Measurements from ENCODE around the gene TRAPPC12.
"Not testable (repeated sequence)": the region's sequence is repeated elsewhere in the genome, so short reads cannot be mapped to it uniquely, and the experiment has no call there.

TRAPPC12 gene

GRCh38 chr2:3368261-3368722 is 11.2 kb upstream of the TRAPPC12 start:
- H3K27me3 ChIP-seq (ENCODE audit: control insufficient read depth in 1 of 2, insufficient read depth in 2 of 2, low read length in 2 of 2): no peaks in the 10 kb centered on the region
- no peaks in the 10 kb centered on the region for H3K9me3 ChIP-seq (ENCODE audit: control insufficient read depth in 1 of 2, low read length in 2 of 2)
- H3K9ac ChIP-seq (ENCODE audit: low read depth in 1 of 2, low read length in 2 of 2): no peak overlapping the region
- no peak overlapping the region for H3K27ac ChIP-seq (ENCODE audit: low read depth, low read length)
- H3K4me3 ChIP-seq (ENCODE audit: low read depth in 1 of 2, low read length in 2 of 2): no peak overlapping the region
- no peaks in the 10 kb centered on the region for H3K4me1 ChIP-seq (ENCODE audit: control insufficient read depth in 1 of 2, insufficient read depth in 2 of 2, low read length in 2 of 2)
- H3K36me3 ChIP-seq (ENCODE audit: control insufficient read depth in 1 of 2, insufficient read depth in 2 of 2, low read length in 2 of 2): no peaks in the 10 kb centered on the region

GRCh38 chr2:3369340-3370181 is 9.9 kb upstream of the TRAPPC12 start:
- not testable (repeated sequence) for H3K9ac ChIP-seq (ENCODE audit: low read depth in 1 of 2, low read length in 2 of 2); H3K4me3 ChIP-seq (ENCODE audit: low read depth in 1 of 2, low read length in 2 of 2); H3K27ac ChIP-seq (ENCODE audit: low read depth, low read length); H3K36me3 ChIP-seq (ENCODE audit: control insufficient read depth in 1 of 2, insufficient read depth in 2 of 2, low read length in 2 of 2); H3K4me1 ChIP-seq (ENCODE audit: control insufficient read depth in 1 of 2, insufficient read depth in 2 of 2, low read length in 2 of 2); H3K27me3 ChIP-seq (ENCODE audit: control insufficient read depth in 1 of 2, insufficient read depth in 2 of 2, low read length in 2 of 2); H3K9me3 ChIP-seq (ENCODE audit: control insufficient read depth in 1 of 2, low read length in 2 of 2)

DNA sequence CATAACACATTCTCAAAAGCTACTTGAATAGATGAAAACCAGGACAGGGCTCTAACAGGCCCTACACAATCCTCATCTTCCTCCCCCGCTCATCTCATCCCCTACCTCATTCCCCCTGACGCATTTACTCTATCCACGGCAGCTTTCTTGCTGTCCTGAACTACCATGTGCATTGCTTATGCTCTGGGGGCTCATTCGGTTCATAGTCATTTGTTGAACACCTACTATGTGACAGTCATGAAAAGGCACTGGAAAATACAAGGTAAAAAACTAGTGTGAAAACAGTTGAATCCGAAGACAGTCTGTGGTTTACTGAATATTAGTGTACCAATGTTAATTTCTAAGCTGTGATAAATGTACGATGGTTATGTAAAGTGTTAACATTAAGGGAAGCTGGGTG is 2.7 kb upstream of the TRAPPC12 start:
- peak overlapping the region; percentile 81 to 96 for H3K4me3 ChIP-seq (ENCODE audit: low read depth in 1 of 2, low read length in 2 of 2)
- H3K36me3 ChIP-seq (ENCODE audit: control insufficient read depth in 1 of 2, insufficient read depth in 2 of 2, low read length in 2 of 2): peaks cover 0 to 6% of the 10 kb centered on the region in 2 donors
- peak overlapping the region in 1 of 2 donors; percentile 82 for H3K9ac ChIP-seq (ENCODE audit: low read depth in 1 of 2, low read length in 2 of 2)
- no peak overlapping the region for H3K27ac ChIP-seq (ENCODE audit: low read depth, low read length)
- H3K27me3 ChIP-seq (ENCODE audit: control insufficient read depth in 1 of 2, insufficient read depth in 2 of 2, low read length in 2 of 2): no peaks in the 10 kb centered on the region
- H3K9me3 ChIP-seq (ENCODE audit: control insufficient read depth in 1 of 2, low read length in 2 of 2): no peaks in the 10 kb centered on the region
- H3K4me1 ChIP-seq (ENCODE audit: control insufficient read depth in 1 of 2, insufficient read depth in 2 of 2, low read length in 2 of 2): peaks cover 19 to 32% of the 10 kb centered on the region in 2 donors

GRCh38 chr2:3377279-3377611 is 2.2 kb upstream of the TRAPPC12 start:
- H3K4me1 ChIP-seq (ENCODE audit: control insufficient read depth in 1 of 2, insufficient read depth in 2 of 2, low read length in 2 of 2): peaks cover 19 to 32% of the 10 kb centered on the region in 2 donors
- no peaks in the 10 kb centered on the region for H3K27me3 ChIP-seq (ENCODE audit: control insufficient read depth in 1 of 2, insufficient read depth in 2 of 2, low read length in 2 of 2)
- peak overlapping the region; percentile 22 for H3K27ac ChIP-seq (ENCODE audit: low read depth, low read length)
- peak overlapping the region; percentile 81 to 96 for H3K4me3 ChIP-seq (ENCODE audit: low read depth in 1 of 2, low read length in 2 of 2)
- H3K9me3 ChIP-seq (ENCODE audit: control insufficient read depth in 1 of 2, low read length in 2 of 2): no peaks in the 10 kb centered on the region
- H3K9ac ChIP-seq (ENCODE audit: low read depth in 1 of 2, low read length in 2 of 2): peak overlapping the region; percentile 27 to 82
- peaks cover 0 to 6% of the 10 kb centered on the region in 2 donors for H3K36me3 ChIP-seq (ENCODE audit: control insufficient read depth in 1 of 2, insufficient read depth in 2 of 2, low read length in 2 of 2)

DNA sequence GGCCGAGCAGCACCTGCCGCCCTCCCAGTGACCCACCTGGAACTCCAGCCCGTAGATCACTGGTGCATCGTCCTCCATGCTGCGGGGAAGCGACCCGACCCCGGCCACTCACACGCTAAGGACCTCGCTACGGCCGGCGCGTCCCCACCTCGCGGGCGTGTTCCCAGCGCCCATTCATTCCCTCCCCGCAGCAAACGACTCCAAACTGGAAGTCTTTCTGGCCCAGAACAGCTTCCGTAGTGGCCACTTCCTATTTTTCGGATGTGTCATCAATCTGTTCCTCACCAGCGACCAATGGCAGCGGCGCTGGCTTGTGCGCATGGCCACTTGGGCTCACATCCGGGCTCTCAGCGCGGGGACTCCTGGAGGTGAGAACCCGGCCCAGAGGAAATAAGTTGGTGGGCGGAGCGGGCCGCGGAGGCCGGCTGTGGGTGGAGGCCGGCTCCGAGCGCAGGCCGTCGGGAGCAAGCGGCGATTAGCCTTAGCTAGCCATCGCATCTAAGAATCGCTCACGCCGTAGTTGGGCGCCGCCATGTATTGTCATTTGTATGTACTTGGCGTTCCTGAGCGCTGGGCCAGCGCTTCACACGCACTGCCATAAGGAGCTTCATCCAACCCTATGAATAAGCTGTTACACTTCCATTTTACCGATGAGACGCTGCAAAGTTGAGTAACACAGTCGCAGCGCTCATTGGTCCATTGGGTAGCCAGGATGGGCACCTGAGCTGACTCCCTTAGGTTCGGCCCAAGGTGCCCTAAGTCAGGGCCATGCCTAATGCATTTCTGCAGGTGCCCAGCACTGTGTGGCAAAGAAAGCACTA is 1.7 kb upstream of the TRAPPC12 start, which contains the start of gene EIPR1:
EIPR1 (minus strand) TSS at position 207 of the 821 bp plus-strand sequence; CDS start at position 78, 129 bp downstream.
- Histone ChIP-seq H3K4me3 (ENCODE audit: low read depth in 1 of 2, low read length in 2 of 2) (peak within 1 kb of the TSS; percentile 81 to 96), H3K36me3 (ENCODE audit: control insufficient read depth in 1 of 2, insufficient read depth in 2 of 2, low read length in 2 of 2) (peaks cover 0 to 6% of the 10 kb centered on the region in 2 donors), H3K27me3 (ENCODE audit: control insufficient read depth in 1 of 2, insufficient read depth in 2 of 2, low read length in 2 of 2) (no peaks in the 10 kb centered on the region), H3K9ac (ENCODE audit: low read depth in 1 of 2, low read length in 2 of 2) (peak within 1 kb of the TSS; percentile 82 to 84), H3K9me3 (ENCODE audit: control insufficient read depth in 1 of 2, low read length in 2 of 2) (no peaks in the 10 kb centered on the region), H3K27ac (ENCODE audit: low read depth, low read length) (peak within 1 kb of the TSS; percentile 94), H3K4me1 (ENCODE audit: control insufficient read depth in 1 of 2, insufficient read depth in 2 of 2, low read length in 2 of 2) (peaks cover 19 to 32% of the 10 kb centered on the region in 2 donors)

- H3K9ac ChIP-seq (ENCODE audit: low read depth in 1 of 2, low read length in 2 of 2): peak overlapping the region; percentile 80 to 93
- peak overlapping the region; percentile 74 to 88 for H3K4me3 ChIP-seq (ENCODE audit: low read depth in 1 of 2, low read length in 2 of 2)
- no peaks in the 10 kb centered on the region for H3K9me3 ChIP-seq (ENCODE audit: control insufficient read depth in 1 of 2, low read length in 2 of 2)
These were observed 201 bp upstream of the TRAPPC12 start for GRCh38 chr2:3379339-3379646.

DNA sequence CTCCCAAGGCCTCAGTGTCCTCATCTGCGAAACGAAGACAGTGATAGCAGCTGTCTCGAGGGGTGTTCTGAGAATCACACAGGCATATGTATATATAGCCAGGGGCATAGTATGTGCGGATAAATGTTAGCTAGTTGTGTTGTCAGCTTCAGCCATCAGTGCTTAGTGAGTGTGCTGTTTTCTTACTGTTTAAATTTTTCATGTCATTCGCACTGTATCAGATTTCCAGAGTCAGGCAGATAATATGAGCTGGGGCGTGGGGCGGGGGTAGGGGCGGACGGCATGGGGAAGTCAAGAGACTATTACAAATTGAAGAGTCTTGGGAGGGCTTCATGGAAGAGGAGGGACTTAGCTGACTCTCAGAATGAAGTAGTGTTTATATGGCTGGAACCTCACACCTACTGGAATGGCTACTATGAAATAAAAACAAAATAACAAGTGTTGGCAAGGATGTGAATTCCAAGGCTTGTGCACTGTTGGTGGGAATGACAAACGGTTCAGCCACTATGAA is 7.0 kb downstream of the TRAPPC12 start:
- no peaks in the 10 kb centered on the region for H3K4me1 ChIP-seq (ENCODE audit: control insufficient read depth in 1 of 2, insufficient read depth in 2 of 2, low read length in 2 of 2)
- no peak overlapping the region for H3K27ac ChIP-seq (ENCODE audit: low read depth, low read length)
- no peak overlapping the region for H3K4me3 ChIP-seq (ENCODE audit: low read depth in 1 of 2, low read length in 2 of 2)
- H3K27me3 ChIP-seq (ENCODE audit: control insufficient read depth in 1 of 2, insufficient read depth in 2 of 2, low read length in 2 of 2): no peaks in the 10 kb centered on the region
- H3K9me3 ChIP-seq (ENCODE audit: control insufficient read depth in 1 of 2, low read length in 2 of 2): no peaks in the 10 kb centered on the region
- H3K9ac ChIP-seq (ENCODE audit: low read depth in 1 of 2, low read length in 2 of 2): no peak overlapping the region
- peaks cover 12 to 35% of the 10 kb centered on the region in 2 donors for H3K36me3 ChIP-seq (ENCODE audit: control insufficient read depth in 1 of 2, insufficient read depth in 2 of 2, low read length in 2 of 2)

More at GRCh38 chr2:3379339-3379646, 201 bp upstream of the TRAPPC12 start:
- peaks cover 0 to 6% of the 10 kb centered on the region in 2 donors for H3K36me3 ChIP-seq (ENCODE audit: control insufficient read depth in 1 of 2, insufficient read depth in 2 of 2, low read length in 2 of 2)
- H3K27ac ChIP-seq (ENCODE audit: low read depth, low read length): peak overlapping the region; percentile 91
- peaks cover 19 to 32% of the 10 kb centered on the region in 2 donors for H3K4me1 ChIP-seq (ENCODE audit: control insufficient read depth in 1 of 2, insufficient read depth in 2 of 2, low read length in 2 of 2)
- no peaks in the 10 kb centered on the region for H3K27me3 ChIP-seq (ENCODE audit: control insufficient read depth in 1 of 2, insufficient read depth in 2 of 2, low read length in 2 of 2)

DNA sequence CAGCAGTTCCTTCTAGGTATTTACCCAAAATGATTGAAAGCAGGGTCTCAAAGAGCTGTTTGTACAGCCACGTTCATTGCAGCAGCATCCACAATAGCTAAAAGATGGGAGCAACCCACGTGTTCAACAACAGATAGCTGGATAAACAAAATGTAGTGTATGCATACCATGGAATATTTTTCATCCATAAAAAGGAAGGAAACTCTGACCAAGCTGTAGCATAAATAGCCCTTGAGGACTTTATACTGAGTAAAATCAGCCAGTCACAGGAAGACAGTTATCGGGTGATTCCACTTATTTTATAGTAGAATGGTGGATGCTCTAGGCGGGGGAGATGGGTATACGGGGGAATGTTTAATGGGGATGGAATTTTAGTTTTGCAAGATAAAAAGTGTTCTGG is 7.5 kb downstream of the TRAPPC12 start:
- no peaks in the 10 kb centered on the region for H3K4me1 ChIP-seq (ENCODE audit: control insufficient read depth in 1 of 2, insufficient read depth in 2 of 2, low read length in 2 of 2)
- no peak overlapping the region for H3K4me3 ChIP-seq (ENCODE audit: low read depth in 1 of 2, low read length in 2 of 2)
- peaks cover 15 to 37% of the 10 kb centered on the region in 2 donors for H3K36me3 ChIP-seq (ENCODE audit: control insufficient read depth in 1 of 2, insufficient read depth in 2 of 2, low read length in 2 of 2)
- no peak overlapping the region for H3K27ac ChIP-seq (ENCODE audit: low read depth, low read length)
- H3K9me3 ChIP-seq (ENCODE audit: control insufficient read depth in 1 of 2, low read length in 2 of 2): no peaks in the 10 kb centered on the region
- no peak overlapping the region for H3K9ac ChIP-seq (ENCODE audit: low read depth in 1 of 2, low read length in 2 of 2)
- H3K27me3 ChIP-seq (ENCODE audit: control insufficient read depth in 1 of 2, insufficient read depth in 2 of 2, low read length in 2 of 2): no peaks in the 10 kb centered on the region

DNA sequence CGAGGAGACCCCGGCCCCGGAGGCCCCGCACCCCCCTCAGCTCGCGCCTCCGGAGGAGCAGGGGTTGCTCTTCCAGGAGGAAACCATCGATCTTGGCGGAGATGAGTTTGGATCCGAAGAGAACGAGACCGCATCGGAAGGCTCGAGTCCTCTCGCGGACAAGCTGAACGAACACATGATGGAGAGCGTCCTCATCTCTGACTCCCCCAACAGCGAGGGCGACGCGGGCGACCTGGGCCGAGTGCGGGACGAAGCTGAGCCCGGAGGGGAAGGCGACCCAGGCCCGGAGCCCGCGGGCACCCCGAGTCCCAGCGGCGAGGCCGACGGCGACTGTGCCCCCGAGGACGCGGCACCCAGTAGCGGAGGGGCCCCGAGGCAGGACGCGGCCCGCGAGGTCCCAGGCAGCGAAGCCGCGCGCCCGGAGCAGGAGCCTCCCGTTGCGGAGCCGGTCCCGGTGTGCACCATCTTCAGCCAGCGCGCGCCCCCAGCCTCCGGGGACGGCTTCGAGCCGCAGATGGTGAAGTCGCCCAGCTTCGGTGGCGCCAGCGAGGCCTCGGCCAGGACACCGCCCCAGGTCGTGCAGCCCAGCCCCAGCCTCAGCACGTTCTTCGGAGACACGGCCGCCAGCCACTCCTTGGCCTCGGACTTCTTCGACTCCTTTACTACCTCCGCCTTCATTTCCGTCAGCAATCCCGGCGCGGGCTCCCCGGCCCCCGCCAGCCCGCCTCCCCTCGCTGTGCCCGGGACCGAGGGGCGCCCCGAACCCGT is 8.3 kb downstream of the TRAPPC12 start:
- Histone ChIP-seq H3K4me1 (ENCODE audit: control insufficient read depth in 1 of 2, insufficient read depth in 2 of 2, low read length in 2 of 2) (no peaks in the 10 kb centered on the region), H3K27me3 (ENCODE audit: control insufficient read depth in 1 of 2, insufficient read depth in 2 of 2, low read length in 2 of 2) (no peaks in the 10 kb centered on the region), H3K4me3 (ENCODE audit: low read depth in 1 of 2, low read length in 2 of 2) (no peak overlapping the region), H3K9me3 (ENCODE audit: control insufficient read depth in 1 of 2, low read length in 2 of 2) (no peaks in the 10 kb centered on the region), H3K27ac (ENCODE audit: low read depth, low read length) (no peak overlapping the region), H3K36me3 (ENCODE audit: control insufficient read depth in 1 of 2, insufficient read depth in 2 of 2, low read length in 2 of 2) (peaks cover 15 to 45% of the 10 kb centered on the region in 2 donors), H3K9ac (ENCODE audit: low read depth in 1 of 2, low read length in 2 of 2) (no peak overlapping the region)
